GM19099 (cell line): Measurements from ENCODE around the gene NMRK1.

ENCODE experiments used
- POLR2A ChIP-seq: IDR thresholded peaks from 3 replicates; pipeline ENCODE4 v1.6.1; 2011; ENCODE audit warnings: low read depth; ENCODE audit not compliant: insufficient read length; ENCODE audit errors: extremely low read depth

Gene NMRK1

GRCh38 chr9:75046725-75047345 is 41.1 kb downstream of the NMRK1 start:
- TF ChIP-seq POLR2A: no peak

GRCh38 chr9:75041041-75041440 is 46.9 kb downstream of the NMRK1 start:
- no peak for TF ChIP-seq POLR2A

- TF ChIP-seq POLR2A: no peak
Observed at GRCh38 chr9:75039801-75040200, 48.2 kb downstream of the NMRK1 start.

GRCh38 chr9:75039009-75039408 is 48.9 kb downstream of the NMRK1 start:
- no peak for TF ChIP-seq POLR2A

- TF ChIP-seq POLR2A: no peak
Observed at GRCh38 chr9:75036793-75037192, 51.2 kb downstream of the NMRK1 start.

- no peak for TF ChIP-seq POLR2A
Observed at GRCh38 chr9:75033791-75034473, 54.0 kb downstream of the NMRK1 start.

GRCh38 chr9:75027187-75028107 is 60.5 kb downstream of the NMRK1 start:
- TF ChIP-seq POLR2A: no peak

- TF ChIP-seq POLR2A: no peak
Observed at GRCh38 chr9:75023846-75024245, 64.1 kb downstream of the NMRK1 start.

GRCh38 chr9:75019654-75020053 is 68.3 kb downstream of the NMRK1 start:
- TF ChIP-seq POLR2A: no peak

GRCh38 chr9:75019022-75019421 is 68.9 kb downstream of the NMRK1 start:
- no peak for TF ChIP-seq POLR2A

GRCh38 chr9:75017378-75017777 is 70.6 kb downstream of the NMRK1 start:
- no peak for TF ChIP-seq POLR2A

- TF ChIP-seq POLR2A: no peak
Observed at GRCh38 chr9:75013735-75014134, 74.2 kb downstream of the NMRK1 start.
